B cell (primary cell): ENCODE data around the gene SPCS1. TPM values are rescaled to one million over a fixed set of nuclear protein-coding genes. Genes with fewer than 3 reads are reported as not detected.

ENCODE experiments used
- ATAC-seq: fragments of 200-7000 bp; cut with Tn5 transposase; one replicate; pipeline ENCODE4 v1.10.0; 2021; ENCODE audit warnings: low read depth, mild to moderate bottlenecking, moderate number of reproducible peaks, moderate library complexity
- CTCF ChIA-PET: fragments of 350-600 bp; sonication (Branson Sonifier 250); formaldehyde crosslinking; loops from one replicate; lab custom pipeline; 2021; ENCODE audit warnings: antibody characterized with exemption, inconsistent platforms; lab: Charles Lee
- POLR2A ChIA-PET: fragments of 350-600 bp; sonication (Branson Sonifier 250); formaldehyde crosslinking; loops from one replicate; lab custom pipeline; 2021; ENCODE audit warnings: antibody characterized with exemption; lab: Charles Lee
- DNase-seq: peaks from one replicate; pipeline ENCODE4 v3.0.0; 2013
- H2AFZ ChIP-seq: 2 replicates; pipeline ENCODE4 v1.6.1; 2012; ENCODE audit warnings: mild to moderate bottlenecking, low read depth, low read length; ENCODE audit not compliant: insufficient read depth, poor library complexity, severe bottlenecking
- H3K27ac ChIP-seq, 2 donors: 1 replicate in 1 of 2; 2 replicates in 1 of 2; pipeline ENCODE4 v1.5.1; 2012 to 2013; ENCODE audit warnings: low read length in 2 of 2, mild to moderate bottlenecking in 2 of 2, moderate library complexity in 1 of 2
- H3K27me3 ChIP-seq, 4 experiments: fragments of 200-600 bp in 1 of 4; sonication (generic) in 1 of 4; replicated peaks in 1 of 4; 1 replicate in 2 of 4; 2 replicates in 2 of 4; pipeline versions ENCODE4 v1.6.1 to v1.7.0; 2013 to 2016; ENCODE audit warnings: low read length in 3 of 4, mild to moderate bottlenecking in 2 of 4, mixed read lengths in 1 of 4, moderate library complexity in 1 of 4; ENCODE audit not compliant: insufficient read depth in 4 of 4, control insufficient read depth in 3 of 4; ENCODE audit errors: control extremely low read depth in 1 of 4
- H3K36me3 ChIP-seq, 2 experiments: replicated peaks in 1 of 2; 1 replicate in 1 of 2; 2 replicates in 1 of 2; pipeline versions ENCODE4 v1.6.1 to v1.7.1; 2013; ENCODE audit warnings: low read length in 1 of 2; ENCODE audit not compliant: insufficient read depth in 2 of 2, control insufficient read depth in 1 of 2; ENCODE audit errors: control extremely low read depth in 1 of 2, extremely low read depth in 1 of 2
- H3K4me1 ChIP-seq, 2 donors: fragments of 200-600 bp in 1 of 2; sonication (generic) in 1 of 2; 1 replicate in 1 of 2; 2 replicates in 1 of 2; pipeline versions ENCODE4 v1.5.1 to v1.6.1; 2013 to 2017; ENCODE audit warnings: low read length in 2 of 2; ENCODE audit not compliant: control insufficient read depth in 2 of 2, insufficient read depth in 2 of 2
- H3K4me2 ChIP-seq: replicated peaks from 2 replicates; pipeline ENCODE3; 2012; ENCODE audit warnings: mild to moderate bottlenecking, low read depth, low read length; ENCODE audit not compliant: poor library complexity, severe bottlenecking
- H3K4me3 ChIP-seq, 5 experiments: fragments of 200-600 bp in 1 of 5; sonication (generic) in 1 of 5; 1 replicate in 3 of 5; 2 replicates in 2 of 5; pipeline versions ENCODE4 v1.5.1 to v1.7.0; 2011 to 2016; ENCODE audit warnings: low read length in 4 of 5, mild to moderate bottlenecking in 4 of 5, low read depth in 2 of 5, control low read depth in 1 of 5, moderate library complexity in 1 of 5; ENCODE audit not compliant: insufficient read depth in 1 of 5; ENCODE audit errors: control extremely low read depth in 1 of 5, extremely low read depth in 1 of 5
- H3K79me2 ChIP-seq: fragments of 200-600 bp; sonication (generic); one replicate; pipeline ENCODE4 v1.6.0; 2016; ENCODE audit warnings: low read length; ENCODE audit not compliant: control insufficient read depth, insufficient read depth
- H3K9ac ChIP-seq: fragments of 200-600 bp; sonication (generic); 2 replicates; pipeline ENCODE4 v1.6.1; 2017; ENCODE audit warnings: mild to moderate bottlenecking, low read length, moderate library complexity
- H3K9me3 ChIP-seq, 3 donors: one replicate each; pipeline versions ENCODE4 v1.6.1 to v1.7.1; 2013; ENCODE audit warnings: low read length in 2 of 3; ENCODE audit not compliant: control insufficient read depth in 2 of 3, insufficient read depth in 1 of 3; ENCODE audit errors: control extremely low read depth in 1 of 3
- H4K20me1 ChIP-seq: 2 replicates; pipeline ENCODE4 v1.6.0; 2012; ENCODE audit warnings: mild to moderate bottlenecking, low read length; ENCODE audit not compliant: insufficient read depth, control insufficient read depth, poor library complexity, severe bottlenecking
- H3K27ac Mint-ChIP-seq: one replicate; pipeline ENCODE4 v1.8.0; 2021; ENCODE audit warnings: mixed read lengths
- H3K27me3 Mint-ChIP-seq: one replicate; pipeline ENCODE4 v1.8.0; 2021; ENCODE audit warnings: mixed read lengths
- H3K4me1 Mint-ChIP-seq: one replicate; pipeline ENCODE4 v1.8.0; 2021; ENCODE audit warnings: mixed read lengths
- H3K4me3 Mint-ChIP-seq: one replicate; pipeline ENCODE4 v1.8.0; 2021; ENCODE audit warnings: mixed read lengths
- H3K9me3 Mint-ChIP-seq: one replicate; pipeline ENCODE4 v1.8.0; 2022; ENCODE audit warnings: mixed read lengths; ENCODE audit not compliant: insufficient read depth
- EZH2 ChIP-seq: IDR thresholded peaks from 2 replicates; pipeline ENCODE4 v1.6.1; 2012; ENCODE audit warnings: borderline replicate concordance, low read depth, mild to moderate bottlenecking, moderate library complexity, low read length; ENCODE audit not compliant: insufficient read depth, poor library complexity, severe bottlenecking
- WGBS: methylation state at CpG from one replicate; pipeline ENCODE4 v1.1.5; 2013; ENCODE audit warnings: missing lambda C conversion rate; ENCODE audit not compliant: insufficient coverage; 5-methylcytosine and 5-hydroxymethylcytosine counted together
- intact Hi-C: fragments of 100-400 bp; cut with micrococcal nuclease; formaldehyde crosslinking; loops from one replicate; pipeline ENCODE4 v1.10.0; 2022
- polyA plus RNA-seq: library from polyadenylated mRNA; depleted of rRNA; stranded (reverse); fragments of >200 nt; gene quantifications from 2 replicates; pipeline ENCODE4 v1.2.3, GENCODE V29; 2012
- total RNA-seq, 2 donors: library from RNA; stranded (reverse); fragments of 120-200 nt in 1 of 2; gene quantifications; 1 replicate in 1 of 2; 2 replicates in 1 of 2; pipeline versions ENCODE4 v1.2.3 to v1.2.4, GENCODE V29; 2013 to 2022
- TF ChIP-seq, protein P1 (sequence below): fragments of 200-600 bp; IDR thresholded peaks from one replicate; pipeline ENCODE4 v1.8.0; 2022; ENCODE audit warnings: antibody characterized with exemption, mild to moderate bottlenecking

Gene SPCS1
- total and polyA plus RNA-seq, 2 donors (not counting 1 experiment from before 2014, with no cell fraction given): 64.5 to 82.2 TPM

DNA sequence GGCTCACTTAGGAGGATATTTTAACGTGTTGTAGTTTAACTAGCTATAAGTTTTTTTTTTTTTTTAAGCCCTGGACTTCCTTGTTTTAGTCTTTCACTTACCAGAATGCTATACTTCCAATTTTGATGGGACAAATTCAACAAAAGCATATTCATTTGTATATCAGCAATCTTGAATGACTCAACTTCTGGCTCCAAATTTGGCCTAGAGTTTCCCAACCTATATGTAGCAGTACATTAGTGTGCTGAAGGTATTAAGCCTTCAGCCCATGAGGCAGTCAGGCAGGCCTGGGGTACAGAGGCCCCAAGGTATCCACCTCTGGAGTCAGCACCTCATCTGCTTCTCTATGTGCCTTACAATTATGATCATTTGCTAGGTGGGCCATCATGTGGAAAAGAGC, 26.1 kb upstream of the SPCS1 start:
- TF ChIP-seq, protein P1, sequence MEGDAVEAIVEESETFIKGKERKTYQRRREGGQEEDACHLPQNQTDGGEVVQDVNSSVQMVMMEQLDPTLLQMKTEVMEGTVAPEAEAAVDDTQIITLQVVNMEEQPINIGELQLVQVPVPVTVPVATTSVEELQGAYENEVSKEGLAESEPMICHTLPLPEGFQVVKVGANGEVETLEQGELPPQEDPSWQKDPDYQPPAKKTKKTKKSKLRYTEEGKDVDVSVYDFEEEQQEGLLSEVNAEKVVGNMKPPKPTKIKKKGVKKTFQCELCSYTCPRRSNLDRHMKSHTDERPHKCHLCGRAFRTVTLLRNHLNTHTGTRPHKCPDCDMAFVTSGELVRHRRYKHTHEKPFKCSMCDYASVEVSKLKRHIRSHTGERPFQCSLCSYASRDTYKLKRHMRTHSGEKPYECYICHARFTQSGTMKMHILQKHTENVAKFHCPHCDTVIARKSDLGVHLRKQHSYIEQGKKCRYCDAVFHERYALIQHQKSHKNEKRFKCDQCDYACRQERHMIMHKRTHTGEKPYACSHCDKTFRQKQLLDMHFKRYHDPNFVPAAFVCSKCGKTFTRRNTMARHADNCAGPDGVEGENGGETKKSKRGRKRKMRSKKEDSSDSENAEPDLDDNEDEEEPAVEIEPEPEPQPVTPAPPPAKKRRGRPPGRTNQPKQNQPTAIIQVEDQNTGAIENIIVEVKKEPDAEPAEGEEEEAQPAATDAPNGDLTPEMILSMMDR: no peak
- TF ChIP-seq EZH2: no peak
- peaks cover 17% of the 10 kb centered on the region for H4K20me1 ChIP-seq
- no peak for DNase-seq
- no peak overlapping the region for H3K4me2 ChIP-seq
- ChIA-PET CTCF (interaction anchor here (0.9 kb wide), 1 partner anchor 208 kb away, joined by 3 read pairs; no protein-coding TSS in a partner anchor), POLR2A (no interaction called here)
- Mint-ChIP-seq H3K4me3 (no peak overlapping the region), H3K27ac (peak overlapping the region; percentile 3), H3K27me3 (no peaks in the 10 kb centered on the region), H3K4me1 (peaks cover 21% of the 10 kb centered on the region), H3K9me3 (no peaks in the 10 kb centered on the region)
- H3K36me3 ChIP-seq: peaks cover 4 to 51% of the 10 kb centered on the region in 2 experiments
- H3K27me3 ChIP-seq: no peaks in the 10 kb centered on the region
- H3K4me3 ChIP-seq: no peak overlapping the region
- WGBS: no CpG with 5 or more reads among the region's 1 CpG
- intact Hi-C loops: no loop called here
- no peak for ATAC-seq
- H3K79me2 ChIP-seq: peaks cover 88% of the 10 kb centered on the region
- H2AFZ ChIP-seq: no peak overlapping the region
- peaks cover 7% of the 10 kb centered on the region in 2 donors for H3K4me1 ChIP-seq
- no peak overlapping the region for H3K27ac ChIP-seq
- no peaks in the 10 kb centered on the region for H3K9me3 ChIP-seq
- no peak overlapping the region for H3K9ac ChIP-seq

DNA sequence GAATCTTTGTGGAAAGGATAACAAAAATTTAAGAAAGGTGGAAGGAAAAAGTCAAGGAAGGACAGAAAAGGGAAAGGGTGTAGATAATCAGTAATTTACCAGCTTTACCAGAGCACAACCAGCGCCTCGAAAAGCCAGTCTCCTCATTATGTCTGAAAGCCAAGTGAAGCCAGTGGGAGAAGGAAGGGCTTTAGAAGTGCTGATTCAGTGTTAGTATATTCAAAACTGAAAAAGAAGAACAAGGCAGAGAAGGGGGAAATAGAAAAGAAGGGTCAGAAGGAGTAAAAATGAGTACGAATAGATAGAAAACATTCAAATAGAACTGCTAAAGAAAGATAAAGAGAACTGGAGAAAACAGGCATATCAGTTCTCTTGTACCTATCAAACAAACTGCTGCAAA, 24.3 kb upstream of the SPCS1 start:
- no peak overlapping the region for H3K4me3 ChIP-seq
- Mint-ChIP-seq H3K9me3 (no peaks in the 10 kb centered on the region), H3K27me3 (no peaks in the 10 kb centered on the region), H3K27ac (no peak overlapping the region), H3K4me3 (no peak overlapping the region), H3K4me1 (peaks cover 33% of the 10 kb centered on the region)
- DNase-seq: no peak
- no peaks in the 10 kb centered on the region for H3K9me3 ChIP-seq
- no peak for TF ChIP-seq EZH2
- TF ChIP-seq, protein P1: no peak
- H3K36me3 ChIP-seq: peaks cover 2 to 36% of the 10 kb centered on the region in 2 experiments
- peaks cover 15% of the 10 kb centered on the region for H4K20me1 ChIP-seq
- intact Hi-C loops: no loop called here
- ATAC-seq: no peak
- no peaks in the 10 kb centered on the region for H3K27me3 ChIP-seq
- 80% methylated on average over 2 of the region's 3 CpGs for WGBS
- peaks cover 14 to 16% of the 10 kb centered on the region in 2 donors for H3K4me1 ChIP-seq
- CTCF ChIA-PET: no interaction called here
- POLR2A ChIA-PET: no interaction called here
- no peak overlapping the region for H3K9ac ChIP-seq
- H3K79me2 ChIP-seq: peaks cover 86% of the 10 kb centered on the region
- no peak overlapping the region for H2AFZ ChIP-seq
- peak overlapping the region in 1 of 2 donors; percentile 68 for H3K27ac ChIP-seq
- H3K4me2 ChIP-seq: no peak overlapping the region
